Karpas-422 (cell line): ENCODE results near the gene ARL9. TPM values are rescaled to one million over a fixed set of nuclear protein-coding genes. Genes with fewer than 3 reads are reported as not detected.

Experiments
- total RNA-seq: library from RNA; depleted of rRNA; stranded (reverse); fragments of >200 nt; shearing (Covaris generic); gene quantifications from 2 replicates; pipeline ENCODE4 v1.2.3, GENCODE V29; 2014; ENCODE audit warnings: low replicate concordance; rRNA removed

The ARL9 gene
- total RNA-seq, 1 experiment from 2014 or later: not detected

Other genes with a start within 250 kb of the ARL9 start
- 13.3 and 42.2 TPM in 2 replicates for gene AASDH, start 118.3 kb upstream of the ARL9 start, total RNA-seq
- gene PPAT, start 70.2 kb upstream of the ARL9 start, total RNA-seq: 34.1 and 44.9 TPM in 2 replicates
- 81.8 and 155 TPM in 2 replicates for gene PAICS, start 69.5 kb upstream of the ARL9 start, total RNA-seq
- 78.1 and 82.4 TPM in 2 replicates for gene SRP72, start 38.2 kb upstream of the ARL9 start, total RNA-seq
- not detected in 2 replicates for gene HOPX, start 175.5 kb downstream of the ARL9 start, total RNA-seq